Esophagus muscularis mucosa (tissue), 4 donors: ENCODE data around the gene ADGRG6. TPM values are rescaled to one million over a fixed set of nuclear protein-coding genes. Genes with fewer than 3 reads are reported as not detected.

ENCODE experiments used
- DNase-seq: peaks from one replicate; pipeline ENCODE4 v3.0.0-alpha.2; 2017; ENCODE audit errors: extremely low spot score
- H3K27ac ChIP-seq, 4 donors: fragments of 200-600 bp; sonication (generic); replicated peaks in 1 of 4; 1 replicate in 3 of 4; 2 replicates in 1 of 4; pipeline ENCODE4 v1.5.1; 2016 to 2019; ENCODE audit warnings: mild to moderate bottlenecking in 1 of 4
- H3K27me3 ChIP-seq, 4 donors: fragments of 200-600 bp; sonication (generic); one replicate each; pipeline versions ENCODE4 v1.5.1 to v1.6.0; 2016 to 2019
- H3K36me3 ChIP-seq, 4 donors: fragments of 200-600 bp; sonication (generic); one replicate each; pipeline ENCODE4 v1.5.1; 2016 to 2019
- H3K4me1 ChIP-seq, 4 donors: fragments of 200-600 bp; sonication (generic); one replicate each; pipeline ENCODE4 v1.5.1; 2016 to 2019
- H3K4me3 ChIP-seq, 4 donors: fragments of 200-600 bp; sonication (generic); 1 replicate in 2 of 4; 2 replicates in 2 of 4; pipeline ENCODE4 v1.5.1; 2016 to 2019; ENCODE audit warnings: mild to moderate bottlenecking in 4 of 4, moderate library complexity in 1 of 4
- H3K9me3 ChIP-seq, 4 donors: fragments of 200-600 bp; sonication (generic); 1 replicate in 3 of 4; 2 replicates in 1 of 4; pipeline ENCODE4 v1.5.1; 2016 to 2019
- EP300 ChIP-seq: sonication (generic); formaldehyde crosslinking; IDR thresholded peaks from one replicate; pipeline ENCODE4 v1.6.1; 2017; ENCODE audit warnings: antibody characterized with exemption
- POLR2A ChIP-seq: fragments of 450-650 bp; IDR thresholded peaks from one replicate; pipeline ENCODE4 v1.6.1; 2017; ENCODE audit warnings: antibody characterized with exemption, moderate library complexity, mild to moderate bottlenecking, low read depth
- POLR2AphosphoS5 ChIP-seq, 2 donors: sonication (generic); formaldehyde crosslinking; IDR thresholded peaks; one replicate each; pipeline ENCODE4 v1.6.1; 2017; ENCODE audit warnings: antibody characterized with exemption in 2 of 2
- WGBS: methylation state at CpG from one replicate; pipeline ENCODE4 v1.1.5; 2018; 5-methylcytosine and 5-hydroxymethylcytosine counted together
- intact Hi-C: fragments of 100-400 bp; cut with DNase I; formaldehyde crosslinking; loops from one replicate; pipeline ENCODE4 v1.15.1; 2023
- total RNA-seq, 4 donors: library from RNA; depleted of rRNA; stranded (reverse); fragments of >200 nt; gene quantifications; one replicate each; pipeline versions ENCODE4 v1.1.0 to v1.2.1, GENCODE V29; 2016
- TF ChIP-seq, protein P1 (sequence below), 3 experiments: fragments of 200-600 bp in 2 of 3; fragments of 450-650 bp in 1 of 3; sonication (generic) in 2 of 3; IDR thresholded peaks; one replicate each; pipeline ENCODE4 v1.5.1; 2017 to 2019; ENCODE audit warnings: antibody characterized with exemption in 3 of 3, mild to moderate bottlenecking in 2 of 3, moderate library complexity in 1 of 3

The ADGRG6 gene
- total RNA-seq, 4 donors from 2014 or later, result 5.5 to 11.8 (median 8.0) TPM

DNA sequence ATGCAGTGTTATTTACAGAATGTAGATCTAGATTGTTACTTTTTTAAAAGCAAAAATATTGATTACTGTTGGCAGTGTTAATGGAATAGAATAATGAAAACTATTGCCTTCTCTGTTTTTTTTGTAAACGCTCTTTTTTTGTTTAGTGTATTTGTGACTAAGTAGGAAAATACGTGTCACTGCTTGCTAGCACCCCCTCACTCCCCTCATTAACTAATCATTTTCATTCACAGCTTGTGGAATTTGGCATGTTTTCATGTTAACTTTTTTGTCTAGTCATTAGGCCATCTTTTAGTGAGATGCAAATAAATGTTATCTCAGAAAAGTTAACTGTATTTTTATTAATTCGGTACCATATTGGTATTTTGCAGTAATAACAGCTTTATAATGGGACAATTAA is 29.8 kb downstream of the ADGRG6 start:
- TF ChIP-seq POLR2A (no peak), POLR2AphosphoS5 (IDR thresholded peaks at IDR 0.05) (no peak), EP300 (no peak)
- TF ChIP-seq, protein P1, sequence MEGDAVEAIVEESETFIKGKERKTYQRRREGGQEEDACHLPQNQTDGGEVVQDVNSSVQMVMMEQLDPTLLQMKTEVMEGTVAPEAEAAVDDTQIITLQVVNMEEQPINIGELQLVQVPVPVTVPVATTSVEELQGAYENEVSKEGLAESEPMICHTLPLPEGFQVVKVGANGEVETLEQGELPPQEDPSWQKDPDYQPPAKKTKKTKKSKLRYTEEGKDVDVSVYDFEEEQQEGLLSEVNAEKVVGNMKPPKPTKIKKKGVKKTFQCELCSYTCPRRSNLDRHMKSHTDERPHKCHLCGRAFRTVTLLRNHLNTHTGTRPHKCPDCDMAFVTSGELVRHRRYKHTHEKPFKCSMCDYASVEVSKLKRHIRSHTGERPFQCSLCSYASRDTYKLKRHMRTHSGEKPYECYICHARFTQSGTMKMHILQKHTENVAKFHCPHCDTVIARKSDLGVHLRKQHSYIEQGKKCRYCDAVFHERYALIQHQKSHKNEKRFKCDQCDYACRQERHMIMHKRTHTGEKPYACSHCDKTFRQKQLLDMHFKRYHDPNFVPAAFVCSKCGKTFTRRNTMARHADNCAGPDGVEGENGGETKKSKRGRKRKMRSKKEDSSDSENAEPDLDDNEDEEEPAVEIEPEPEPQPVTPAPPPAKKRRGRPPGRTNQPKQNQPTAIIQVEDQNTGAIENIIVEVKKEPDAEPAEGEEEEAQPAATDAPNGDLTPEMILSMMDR (IDR thresholded peaks at IDR 0.05), result no peak
- Histone ChIP-seq H3K27me3 (no peaks in the 10 kb centered on the region), H3K27ac (no peak overlapping the region), H3K4me3 (no peak overlapping the region), H3K36me3 (no peaks in the 10 kb centered on the region), H3K9me3 (no peaks in the 10 kb centered on the region), H3K4me1 (no peaks in the 10 kb centered on the region)
- DNase-seq, result no peak
- intact Hi-C loops, result no loop called here
- 71% methylated on average over 3 of the region's 3 CpGs for WGBS

DNA sequence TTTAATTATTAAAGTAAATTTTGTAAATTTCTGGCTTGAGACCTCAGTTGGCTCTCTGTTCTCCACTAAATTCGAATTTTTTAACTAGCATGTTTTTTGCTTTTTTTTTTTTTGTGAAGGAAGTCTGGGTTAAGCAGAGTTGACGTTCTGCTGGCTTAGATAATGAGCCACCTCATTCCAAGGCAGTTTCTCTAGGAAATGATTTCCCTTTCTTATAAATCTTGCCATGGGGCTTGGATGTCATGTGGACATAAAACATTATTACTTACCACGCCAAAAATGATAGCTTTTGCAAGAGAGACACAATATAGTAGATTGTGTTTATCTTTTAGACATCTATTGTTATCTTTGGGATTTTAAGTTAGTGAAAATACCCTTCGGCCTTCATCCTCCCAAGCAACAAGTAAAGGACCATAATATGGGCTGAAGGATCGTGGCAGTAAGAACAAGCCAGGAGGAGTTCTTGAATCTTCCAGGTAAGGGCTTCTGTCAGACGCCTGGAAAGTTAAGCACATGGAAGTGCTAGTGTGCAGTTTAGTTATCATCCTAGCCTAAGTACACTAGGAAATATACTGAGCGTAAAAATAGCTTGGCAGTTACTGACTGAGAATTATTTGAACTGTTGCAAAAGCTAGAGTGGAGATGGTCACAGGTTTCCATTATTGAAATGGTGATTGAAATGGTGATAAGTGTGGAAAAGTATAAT is 30.7 kb downstream of the ADGRG6 start:
- TF ChIP-seq POLR2A (no peak), POLR2AphosphoS5 (IDR thresholded peaks at IDR 0.05) (no peak), EP300 (no peak)
- TF ChIP-seq, protein P1 (IDR thresholded peaks at IDR 0.05), result no peak
- 71% methylated on average over 7 of the region's 7 CpGs for WGBS
- H3K36me3 ChIP-seq, result no peaks in the 10 kb centered on the region
- H3K4me3 ChIP-seq, result no peak overlapping the region
- no peaks in the 10 kb centered on the region for H3K4me1 ChIP-seq
- no peaks in the 10 kb centered on the region for H3K27me3 ChIP-seq
- DNase-seq, result no peak
- intact Hi-C loops, result no loop called here
- H3K27ac ChIP-seq, result no peak overlapping the region
- no peaks in the 10 kb centered on the region for H3K9me3 ChIP-seq

DNA sequence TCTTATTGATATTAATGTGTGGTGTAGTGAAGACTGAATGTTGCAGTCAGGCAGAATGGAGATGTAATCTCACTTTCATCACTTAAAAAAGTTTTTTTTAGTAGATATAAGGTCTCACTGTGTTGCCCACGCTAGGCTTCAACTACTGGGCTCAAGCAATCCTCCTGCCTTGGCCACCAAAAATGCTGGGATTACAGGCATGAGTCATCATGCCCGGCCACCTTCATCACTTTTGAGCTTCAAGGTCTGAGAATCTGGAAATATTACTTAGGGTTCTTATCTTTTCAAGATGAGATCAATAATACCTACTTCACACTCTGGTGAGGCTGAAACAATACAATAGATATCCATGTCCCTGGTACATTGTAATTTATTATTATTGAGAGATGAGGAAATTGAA is 31.6 kb downstream of the ADGRG6 start:
- no peaks in the 10 kb centered on the region for H3K4me1 ChIP-seq
- H3K9me3 ChIP-seq, result no peaks in the 10 kb centered on the region
- no peak overlapping the region for H3K27ac ChIP-seq
- no peaks in the 10 kb centered on the region for H3K36me3 ChIP-seq
- DNase-seq, result no peak
- WGBS, result 85% methylated on average over 2 of the region's 2 CpGs
- no peaks in the 10 kb centered on the region for H3K27me3 ChIP-seq
- no peak overlapping the region for H3K4me3 ChIP-seq
- intact Hi-C loops, result no loop called here
- no peak for TF ChIP-seq POLR2AphosphoS5 (IDR thresholded peaks at IDR 0.05)
- no peak for TF ChIP-seq EP300
- no peak for TF ChIP-seq POLR2A
- TF ChIP-seq, protein P1 (IDR thresholded peaks at IDR 0.05), result no peak

DNA sequence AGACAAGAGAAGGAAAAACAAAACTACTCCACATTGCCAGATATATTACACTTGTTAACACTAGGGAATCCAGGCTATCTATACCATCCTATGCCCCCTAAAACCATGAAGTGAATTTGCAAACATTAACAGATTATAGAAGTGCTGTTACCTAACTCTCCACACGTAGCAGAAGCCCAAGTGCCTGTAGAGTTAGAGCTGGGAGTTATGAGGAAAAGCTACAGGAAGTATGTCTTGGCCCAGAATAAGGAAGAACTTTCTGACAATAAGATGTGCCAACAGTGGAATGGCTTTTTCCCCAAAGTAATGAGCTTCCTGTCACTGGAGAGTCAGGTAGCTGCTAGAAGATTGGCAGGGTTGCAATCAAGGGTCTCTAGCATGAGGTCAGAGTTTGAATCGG is 32.5 kb downstream of the ADGRG6 start:
- 59% methylated on average over 2 of the region's 2 CpGs for WGBS
- intact Hi-C loops, result no loop called here

More for the DNA sequence above, 32.5 kb downstream of the ADGRG6 start:
- no peak for DNase-seq
- H3K36me3 ChIP-seq, result no peaks in the 10 kb centered on the region
- H3K4me1 ChIP-seq, result no peaks in the 10 kb centered on the region
- no peaks in the 10 kb centered on the region for H3K9me3 ChIP-seq
- TF ChIP-seq, protein P1 (IDR thresholded peaks at IDR 0.05), result no peak
- TF ChIP-seq POLR2A (no peak), POLR2AphosphoS5 (IDR thresholded peaks at IDR 0.05) (no peak), EP300 (no peak)
- no peaks in the 10 kb centered on the region for H3K27me3 ChIP-seq
- H3K4me3 ChIP-seq, result no peak overlapping the region
- no peak overlapping the region for H3K27ac ChIP-seq
